ENCODE measurements around the gene MYO16. TPM values are rescaled to one million over a fixed set of nuclear protein-coding genes. Genes with fewer than 3 reads are reported as not detected.

MYO16 gene
- total RNA-seq, 1 experiment from 2014 or later = not detected

GRCh38 chr13:109228211-109228610 is 598.8 kb downstream of the MYO16 start:
- Histone ChIP-seq H4K20me1 (ENCODE audit: control insufficient read depth, insufficient read depth, insufficient read length) (no peaks in the 10 kb centered on the region), H3K9me3 (ENCODE audit: control insufficient read depth, low read depth, low read length) (peaks cover 5% of the 10 kb centered on the region), H3K56ac (ENCODE audit: insufficient read length, low read depth, low read length) (no peak overlapping the region), H2BK20ac (ENCODE audit: low read depth, low read length, poor library complexity, severe bottlenecking) (no peak overlapping the region), H3K18ac (ENCODE audit: insufficient read length, low read depth, low read length) (no peak overlapping the region), H3K14ac (ENCODE audit: insufficient read depth, low read length) (no peak overlapping the region), H4K8ac (replicated peaks; ENCODE audit: insufficient read length, low read depth, low read length) (no peak overlapping the region), H3T11ph (ENCODE audit: low read length) (no peak overlapping the region), H3K4ac (ENCODE audit: low read depth, low read length) (no peak overlapping the region), H3K4me1 (ENCODE audit: insufficient read depth, low read length) (no peaks in the 10 kb centered on the region), H4K91ac (ENCODE audit: insufficient read length, low read depth, low read length) (no peak overlapping the region), H3K27ac (ENCODE audit: insufficient read length, low read depth, low read length) (no peak overlapping the region), H3K23ac (ENCODE audit: insufficient read length, low read depth, low read length) (no peak overlapping the region), H2BK120ac (ENCODE audit: low read depth, low read length, poor library complexity, severe bottlenecking) (no peak overlapping the region), H2BK5ac (ENCODE audit: insufficient read length, low read length) (no peak overlapping the region), H2AFZ (ENCODE audit: low read length) (no peak overlapping the region), H3K9ac (ENCODE audit: extremely low read depth, insufficient read length, low read length) (no peak overlapping the region), H2BK15ac (ENCODE audit: low read depth, low read length) (no peak overlapping the region), H3K23me2 (ENCODE audit: insufficient read length, low read depth, low read length, poor library complexity, severe bottlenecking) (no peaks in the 10 kb centered on the region), H3K79me2 (ENCODE audit: insufficient read depth, low read length) (no peaks in the 10 kb centered on the region), H2BK12ac (ENCODE audit: insufficient read length, low read depth, low read length) (no peak overlapping the region), H3K79me1 (ENCODE audit: insufficient read depth, low read depth, low read length, poor library complexity, severe bottlenecking) (no peaks in the 10 kb centered on the region), H4K5ac (ENCODE audit: insufficient read length, low read depth, low read length) (no peak overlapping the region), H2AK5ac (ENCODE audit: insufficient read length, low read length) (no peak overlapping the region), H3K4me2 (ENCODE audit: insufficient read depth, insufficient read length, low read length) (no peak overlapping the region), H3K27me3 (ENCODE audit: insufficient read depth, low read length) (no peaks in the 10 kb centered on the region)
- no peak overlapping the region for H3K27ac Mint-ChIP-seq
- no CpG with 5 or more reads among the region's 3 CpGs for WGBS (ENCODE audit: extremely low coverage, insufficient read length, low lambda C conversion rate)
- TF ChIP-seq, protein P1, sequence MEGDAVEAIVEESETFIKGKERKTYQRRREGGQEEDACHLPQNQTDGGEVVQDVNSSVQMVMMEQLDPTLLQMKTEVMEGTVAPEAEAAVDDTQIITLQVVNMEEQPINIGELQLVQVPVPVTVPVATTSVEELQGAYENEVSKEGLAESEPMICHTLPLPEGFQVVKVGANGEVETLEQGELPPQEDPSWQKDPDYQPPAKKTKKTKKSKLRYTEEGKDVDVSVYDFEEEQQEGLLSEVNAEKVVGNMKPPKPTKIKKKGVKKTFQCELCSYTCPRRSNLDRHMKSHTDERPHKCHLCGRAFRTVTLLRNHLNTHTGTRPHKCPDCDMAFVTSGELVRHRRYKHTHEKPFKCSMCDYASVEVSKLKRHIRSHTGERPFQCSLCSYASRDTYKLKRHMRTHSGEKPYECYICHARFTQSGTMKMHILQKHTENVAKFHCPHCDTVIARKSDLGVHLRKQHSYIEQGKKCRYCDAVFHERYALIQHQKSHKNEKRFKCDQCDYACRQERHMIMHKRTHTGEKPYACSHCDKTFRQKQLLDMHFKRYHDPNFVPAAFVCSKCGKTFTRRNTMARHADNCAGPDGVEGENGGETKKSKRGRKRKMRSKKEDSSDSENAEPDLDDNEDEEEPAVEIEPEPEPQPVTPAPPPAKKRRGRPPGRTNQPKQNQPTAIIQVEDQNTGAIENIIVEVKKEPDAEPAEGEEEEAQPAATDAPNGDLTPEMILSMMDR (conservative IDR thresholded peaks at IDR 0.05) = no peak
- peaks cover 20 to 22% of the 10 kb centered on the region in 2 experiments for H3K9me3 Mint-ChIP-seq
- H3K4me3 Mint-ChIP-seq = no peak overlapping the region
- peaks cover 8 to 32% (median 9%) of the 10 kb centered on the region in 3 experiments; a peak in 4 of 7 replicates for H3K36me3 Mint-ChIP-seq (ENCODE audit: insufficient read depth in 1 of 3, low read depth in 3 of 3)
- H3K4me1 Mint-ChIP-seq = peaks cover 0 to 2% of the 10 kb centered on the region in 2 experiments; a peak in 2 of 4 replicates
- no peak for DNase-seq
- peaks cover 3% of the 10 kb centered on the region; the same call in 1 of the 2 replicates for H3K27me3 Mint-ChIP-seq (ENCODE audit: low read depth)
